SKM-1 (cell line): ENCODE data around the gene TRAPPC12.
"Not testable (repeated sequence)": the region's sequence is repeated elsewhere in the genome, so short reads cannot be mapped to it uniquely, and the experiment has no call there.

ENCODE experiments used
- DNase-seq: peaks from one replicate; lab custom pipeline; 2025; ENCODE audit not compliant: unreplicated experiment; lab: John Stamatoyannopoulos, UW

The TRAPPC12 gene

DNA sequence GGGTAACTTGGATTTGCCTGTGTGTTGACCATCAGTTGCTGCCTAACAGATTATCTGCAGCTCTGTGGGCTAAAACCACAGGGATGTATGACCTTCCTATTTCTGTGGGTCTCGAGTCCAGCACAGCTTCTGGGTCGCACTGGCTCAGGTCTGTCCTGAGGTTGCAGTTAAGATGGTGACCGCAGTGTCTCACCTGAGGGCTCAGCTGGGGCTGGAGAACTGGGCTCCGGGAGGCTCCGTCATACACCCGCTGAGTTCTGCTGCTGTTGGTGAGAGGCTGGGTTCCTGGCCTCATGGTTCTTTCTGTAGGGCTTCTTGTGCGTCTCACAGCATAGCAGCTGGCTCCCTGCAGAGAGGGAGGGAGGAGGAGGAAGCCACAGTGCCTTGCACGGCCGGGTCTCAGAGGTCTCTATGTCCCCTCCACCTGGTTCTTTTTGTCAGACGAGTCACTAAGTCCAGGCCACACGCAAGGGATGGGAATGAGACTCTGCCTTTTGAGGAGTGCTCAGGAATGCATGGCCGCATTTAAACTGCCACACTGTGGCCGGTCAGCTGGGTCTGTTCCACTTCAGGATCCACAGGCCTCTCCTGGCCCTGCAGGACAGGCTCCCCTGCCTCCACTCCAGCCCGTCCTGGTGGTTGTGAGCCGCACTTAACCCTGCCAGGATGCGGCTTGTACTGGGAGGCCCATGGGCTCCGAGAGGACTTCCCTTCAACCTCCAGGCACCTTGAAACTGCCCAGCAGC is 72.6 kb downstream of the TRAPPC12 start:
- DNase-seq, result no peak

- DNase-seq, result no peak
These were observed 73.9 kb downstream of the TRAPPC12 start for GRCh38 chr2:3453190-3453999.

GRCh38 chr2:3454005-3454404 is 74.5 kb downstream of the TRAPPC12 start:
- not testable (repeated sequence) for DNase-seq

- no peak for DNase-seq
These were observed 75.3 kb downstream of the TRAPPC12 start for GRCh38 chr2:3454802-3455201.

GRCh38 chr2:3456125-3456524 is 76.6 kb downstream of the TRAPPC12 start:
- DNase-seq, result no peak

- DNase-seq, result no peak
These were observed 78.3 kb downstream of the TRAPPC12 start for GRCh38 chr2:3457524-3458395.

- DNase-seq, result no peak
These were observed 79.1 kb downstream of the TRAPPC12 start for GRCh38 chr2:3458396-3459184.

DNA sequence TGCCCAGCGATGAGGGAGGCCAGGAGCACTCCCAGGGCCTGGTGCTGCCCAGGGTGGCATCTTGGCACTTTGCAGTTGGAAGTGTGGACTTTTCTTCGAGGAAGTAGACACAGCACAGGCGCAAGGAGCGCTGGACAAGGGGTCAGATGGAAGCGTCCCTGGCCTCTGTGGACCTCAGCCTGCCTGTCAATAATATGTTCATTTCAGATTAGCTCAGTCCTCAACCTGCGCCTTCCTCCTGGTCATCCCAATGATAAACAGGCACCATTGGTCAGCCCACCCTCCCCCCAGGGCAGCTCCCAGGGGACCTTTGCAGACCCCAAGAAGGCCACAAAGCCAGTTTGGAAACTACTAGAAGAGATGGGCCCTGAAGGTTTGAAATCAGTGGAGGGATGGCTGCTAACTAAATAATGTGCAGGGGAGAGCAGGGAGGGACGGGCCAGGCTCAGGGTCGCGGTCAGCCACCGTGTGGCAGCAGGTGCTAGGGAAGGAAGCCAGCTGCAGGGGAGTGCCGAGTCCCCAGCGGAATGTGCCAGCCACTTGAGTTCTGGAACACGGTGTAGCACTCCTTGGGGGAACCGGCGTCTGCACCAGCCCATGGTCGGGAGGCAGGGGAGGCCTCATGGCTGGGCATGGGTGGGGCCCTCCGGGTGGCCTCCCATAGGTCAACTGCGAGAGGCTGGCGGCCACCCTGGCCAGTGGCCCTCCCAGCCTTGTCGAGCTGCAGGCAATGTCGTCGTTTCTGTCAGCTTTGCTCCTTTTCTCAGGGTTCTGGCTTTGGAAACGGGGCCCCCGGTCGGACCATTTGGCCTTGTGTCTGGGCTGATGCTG is 79.9 kb downstream of the TRAPPC12 start:
- no peak for DNase-seq

- DNase-seq, result no peak
These were observed 80.7 kb downstream of the TRAPPC12 start for GRCh38 chr2:3460156-3460555.

- no peak for DNase-seq
These were observed 81.6 kb downstream of the TRAPPC12 start for GRCh38 chr2:3460831-3461800.

GRCh38 chr2:3461801-3462492 is 82.5 kb downstream of the TRAPPC12 start:
- DNase-seq, result peak; percentile 9

DNA sequence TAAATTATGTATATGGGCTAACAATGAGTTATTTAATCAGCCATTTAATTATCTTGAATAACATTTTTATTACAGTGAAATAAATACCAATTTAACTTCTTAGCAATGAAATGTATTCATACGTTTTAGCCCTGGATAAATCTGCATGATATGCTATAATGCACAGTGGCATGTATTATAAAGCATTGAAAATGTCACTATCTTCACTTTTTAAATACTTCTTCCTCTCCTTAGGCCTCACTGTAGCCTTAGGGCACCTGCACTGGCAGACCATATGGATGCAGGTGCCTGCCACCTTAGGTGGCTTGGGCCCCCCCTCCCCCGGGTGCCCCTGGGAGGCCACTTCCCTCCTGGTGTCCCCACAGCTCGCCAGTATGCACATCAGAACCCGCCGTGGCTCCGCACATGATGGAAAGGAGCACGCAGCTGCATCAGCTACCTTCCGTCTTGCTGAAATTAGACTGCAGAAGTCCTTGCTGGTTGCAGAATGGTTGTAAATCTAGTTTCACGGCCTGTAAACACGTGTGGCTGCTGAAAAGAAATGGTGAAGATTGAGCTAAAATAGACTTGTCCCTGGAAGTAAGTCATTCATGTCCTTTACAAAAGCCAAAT is 83.1 kb downstream of the TRAPPC12 start:
- no peak for DNase-seq

- no peak for DNase-seq
These were observed 83.8 kb downstream of the TRAPPC12 start for GRCh38 chr2:3463186-3463835.

- DNase-seq, result no peak
These were observed 84.5 kb downstream of the TRAPPC12 start for GRCh38 chr2:3463944-3464343.

GRCh38 chr2:3464401-3465005 is 85.0 kb downstream of the TRAPPC12 start:
- DNase-seq, result no peak

GRCh38 chr2:3465328-3465727 is 85.8 kb downstream of the TRAPPC12 start:
- DNase-seq, result no peak
